SIG-M5 treated with dmso at 0.1 percent for 504 hours (cell line): ENCODE data around the gene PRKCA.

Source experiments
- DNase-seq: peaks from one replicate; lab custom pipeline; 2025; ENCODE audit not compliant: unreplicated experiment; lab: John Stamatoyannopoulos, UW

Gene PRKCA

GRCh38 chr17:66667491-66668030 lies 365.1 kb downstream of the PRKCA start:
- DNase-seq, result no peak

- DNase-seq, result peak; percentile 59
Observed at GRCh38 chr17:66670206-66670605, 367.8 kb downstream of the PRKCA start.

GRCh38 chr17:66671156-66671555 lies 368.7 kb downstream of the PRKCA start:
- no peak for DNase-seq

GRCh38 chr17:66673668-66674276 lies 371.4 kb downstream of the PRKCA start:
- DNase-seq, result peak; percentile 58

- no peak for DNase-seq
Observed at GRCh38 chr17:66675273-66675990, 373.0 kb downstream of the PRKCA start.

GRCh38 chr17:66675991-66676371 lies 373.6 kb downstream of the PRKCA start:
- no peak for DNase-seq

- DNase-seq, result peak; percentile 83
Observed at GRCh38 chr17:66676421-66676820, 374.0 kb downstream of the PRKCA start.

GRCh38 chr17:66677201-66677981 lies 375.0 kb downstream of the PRKCA start:
- no peak for DNase-seq

GRCh38 chr17:66678061-66678460 lies 375.6 kb downstream of the PRKCA start:
- DNase-seq, result no peak

- no peak for DNase-seq
Observed at GRCh38 chr17:66678827-66679226, 376.4 kb downstream of the PRKCA start.

GRCh38 chr17:66679631-66680517 lies 377.5 kb downstream of the PRKCA start:
- DNase-seq, result no peak

GRCh38 chr17:66682283-66682682 lies 379.9 kb downstream of the PRKCA start:
- no peak for DNase-seq

GRCh38 chr17:66684261-66684660 lies 381.8 kb downstream of the PRKCA start:
- DNase-seq, result no peak

- DNase-seq, result no peak
Observed at GRCh38 chr17:66684731-66685130, 382.3 kb downstream of the PRKCA start.

- no peak for DNase-seq
Observed at GRCh38 chr17:66686601-66687000, 384.2 kb downstream of the PRKCA start.

GRCh38 chr17:66687570-66688284 lies 385.3 kb downstream of the PRKCA start:
- DNase-seq, result no peak

- peak; percentile 16 for DNase-seq
Observed at GRCh38 chr17:66689221-66689620, 386.8 kb downstream of the PRKCA start.

- DNase-seq, result no peak
Observed at GRCh38 chr17:66690166-66690565, 387.8 kb downstream of the PRKCA start.

GRCh38 chr17:66691644-66692420 lies 389.4 kb downstream of the PRKCA start:
- no peak for DNase-seq

GRCh38 chr17:66692421-66692690 lies 389.9 kb downstream of the PRKCA start:
- no peak for DNase-seq
